Adrenal gland (tissue), 12 donors: ENCODE results near the gene ZDHHC4. TPM values are rescaled to one million over a fixed set of nuclear protein-coding genes. Genes with fewer than 3 reads are reported as not detected.
A peak's percentile ranks its signal among the peaks of the same experiment; 100 is the strongest.
"Not testable (repeated sequence)": the region's sequence is repeated elsewhere in the genome, so short reads cannot be mapped to it uniquely, and the experiment has no call there.

Experiments
- DNase-seq, 7 donors: peaks; one replicate each; pipeline ENCODE4 v3.0.0-alpha.2; 2019 to 2020
- H3K27ac ChIP-seq, 5 donors: fragments of 200-600 bp; sonication (generic) in 4 of 5; 1 replicate in 3 of 5; 2 replicates in 2 of 5; pipeline versions ENCODE4 v1.5.1 to v1.8.0; 2016 to 2020; ENCODE audit warnings: mild to moderate bottlenecking in 1 of 5
- H3K27me3 ChIP-seq: fragments of 200-600 bp; 2 replicates; pipeline ENCODE4 v1.8.0; 2021
- H3K36me3 ChIP-seq, 2 donors: fragments of 200-600 bp; replicated peaks in 1 of 2; 1 replicate in 1 of 2; 2 replicates in 1 of 2; pipeline versions ENCODE4 v1.5.1 to v1.8.0; 2018 to 2022
- H3K4me1 ChIP-seq, 2 donors: fragments of 200-600 bp; replicated peaks in 1 of 2; 1 replicate in 1 of 2; 2 replicates in 1 of 2; pipeline versions ENCODE4 v1.5.1 to v1.8.0; 2018 to 2021
- H3K4me3 ChIP-seq, 4 donors: fragments of 200-600 bp; sonication (generic) in 3 of 4; one replicate each; pipeline ENCODE4 v1.5.1; 2016 to 2018
- H3K9me3 ChIP-seq, 3 donors: fragments of 200-600 bp; sonication (generic) in 1 of 3; replicated peaks in 1 of 3; 1 replicate in 2 of 3; 2 replicates in 1 of 3; pipeline versions ENCODE4 v1.5.1 to v1.8.0; 2016 to 2021
- CTCF ChIP-seq, 6 experiments: fragments of 450-650 bp in 4 of 6; fragments of 200-600 bp in 2 of 6; sonication (generic) in 1 of 6; IDR thresholded peaks; 1 replicate in 5 of 6; 2 replicates in 1 of 6; pipeline versions ENCODE4 v1.5.1 to v1.8.0; 2016 to 2021; ENCODE audit warnings: antibody characterized with exemption in 6 of 6, mild to moderate bottlenecking in 2 of 6, moderate library complexity in 1 of 6
- POLR2A ChIP-seq, 2 donors: fragments of 450-650 bp; IDR thresholded peaks; one replicate each; pipeline ENCODE4 v1.6.1; 2017; ENCODE audit warnings: antibody characterized with exemption in 2 of 2, mild to moderate bottlenecking in 2 of 2, moderate library complexity in 1 of 2
- WGBS, 4 donors: extraction: QIAGEN DNeasy Blood & Tissue Kit in 2 of 4; methylation state at CpG; one replicate each; pipeline versions ENCODE4 v1.1.5 to v1.1.7; 2013 to 2017; 5-methylcytosine and 5-hydroxymethylcytosine counted together
- intact Hi-C, 2 donors: fragments of 100-400 bp; cut with DNase I; formaldehyde crosslinking; loops; one replicate each; pipeline versions ENCODE4 v1.14.1 to v1.15.0; 2022 to 2023
- polyA plus RNA-seq, 3 donors: library from polyadenylated mRNA; stranded (reverse); fragments of 200-250 nt in 2 of 3; fragments of 350-450 nt in 1 of 3; fragmentation: Illumina TruSeq in 1 of 3; extraction: RNeasy Lipid Tissue Mini Kit (QIAGEN cat#74804) in 1 of 3; gene quantifications; one replicate each; pipeline ENCODE4 v1.2.3, GENCODE V29; 2013 to 2014
- total RNA-seq, 9 donors: library from RNA; depleted of rRNA in 4 of 9; stranded (reverse); fragments of >200 nt in 4 of 9; fragments of 120-200 nt in 1 of 9; fragmentation: NEBNext Ultra II Directional in 1 of 9; extraction: Animal tissue kit (Norgen Biotek cat#: 25700) in 1 of 9; gene quantifications; one replicate each; pipeline versions ENCODE4 v1.1.0 to v1.2.4, GENCODE V29; 2013 to 2023
- donor health status: healthy with polysubstance abuse.
- donor health status: Bipolar disorder and iron deficiency.
- donor health status: DM: yes; HTN: yes; CAD: no.
- donor health status: DM: no; HTN: no; CAD: no.
- donor health status: DM: no; HTN: no; CAD: no.
- donor health status: DM: yes; HTN: yes; CAD: no.

ZDHHC4 gene
- total and polyA plus RNA-seq, 12 donors = 38.5 to 115 (median 70.4) TPM

DNA sequence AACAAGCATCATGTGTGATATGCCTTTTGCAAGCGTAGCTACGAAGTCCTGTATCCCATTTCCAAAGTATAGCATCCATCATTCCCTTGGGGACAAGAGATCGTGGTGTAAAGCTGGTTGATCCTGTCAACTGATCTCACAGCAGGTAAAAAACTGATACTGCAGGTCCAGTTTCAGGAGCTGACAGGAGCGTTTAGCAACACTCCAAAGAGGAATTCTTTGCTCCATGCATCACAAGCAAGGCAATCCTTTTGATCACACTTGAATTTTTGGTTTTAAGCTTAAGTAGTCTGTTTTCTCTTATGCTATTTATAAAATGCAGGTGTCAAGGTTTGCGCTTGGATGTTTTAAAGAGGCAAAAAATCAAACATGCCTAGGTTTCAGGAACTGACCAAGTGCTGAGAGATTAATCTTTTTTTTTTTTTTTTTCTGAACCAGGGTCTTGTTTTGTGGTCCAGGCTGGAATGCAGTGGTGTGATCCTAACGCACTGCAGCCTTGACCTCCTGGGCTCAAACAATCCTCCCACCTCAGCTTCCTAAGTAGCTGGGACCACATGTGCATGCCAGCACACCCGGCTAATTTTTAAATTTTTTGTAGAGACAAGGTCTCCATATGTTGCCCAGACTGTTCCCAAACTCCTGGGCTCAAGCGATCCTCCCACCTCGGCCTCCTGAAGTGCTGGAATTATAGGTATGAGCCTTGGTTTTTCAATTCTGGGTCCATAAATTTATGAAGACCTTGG, 1.8 kb upstream of the ZDHHC4 start:
- DNase-seq = no peak
- intact Hi-C loops = no loop called here
- 71 to 79% (median 74%) methylated on average over 9 of the region's 9 CpGs for WGBS, 4 donors
- TF ChIP-seq CTCF (IDR thresholded peaks at IDR 0.05) = no peak
- TF ChIP-seq POLR2A (IDR thresholded peaks at IDR 0.05) = no peak
- no peaks in the 10 kb centered on the region for H3K27me3 ChIP-seq
- no peak overlapping the region for H3K4me3 ChIP-seq
- H3K9me3 ChIP-seq = no peaks in the 10 kb centered on the region
- H3K27ac ChIP-seq = no peak overlapping the region
- H3K36me3 ChIP-seq = no peaks in the 10 kb centered on the region
- H3K4me1 ChIP-seq = peaks cover 3 to 8% of the 10 kb centered on the region in 2 donors

DNA sequence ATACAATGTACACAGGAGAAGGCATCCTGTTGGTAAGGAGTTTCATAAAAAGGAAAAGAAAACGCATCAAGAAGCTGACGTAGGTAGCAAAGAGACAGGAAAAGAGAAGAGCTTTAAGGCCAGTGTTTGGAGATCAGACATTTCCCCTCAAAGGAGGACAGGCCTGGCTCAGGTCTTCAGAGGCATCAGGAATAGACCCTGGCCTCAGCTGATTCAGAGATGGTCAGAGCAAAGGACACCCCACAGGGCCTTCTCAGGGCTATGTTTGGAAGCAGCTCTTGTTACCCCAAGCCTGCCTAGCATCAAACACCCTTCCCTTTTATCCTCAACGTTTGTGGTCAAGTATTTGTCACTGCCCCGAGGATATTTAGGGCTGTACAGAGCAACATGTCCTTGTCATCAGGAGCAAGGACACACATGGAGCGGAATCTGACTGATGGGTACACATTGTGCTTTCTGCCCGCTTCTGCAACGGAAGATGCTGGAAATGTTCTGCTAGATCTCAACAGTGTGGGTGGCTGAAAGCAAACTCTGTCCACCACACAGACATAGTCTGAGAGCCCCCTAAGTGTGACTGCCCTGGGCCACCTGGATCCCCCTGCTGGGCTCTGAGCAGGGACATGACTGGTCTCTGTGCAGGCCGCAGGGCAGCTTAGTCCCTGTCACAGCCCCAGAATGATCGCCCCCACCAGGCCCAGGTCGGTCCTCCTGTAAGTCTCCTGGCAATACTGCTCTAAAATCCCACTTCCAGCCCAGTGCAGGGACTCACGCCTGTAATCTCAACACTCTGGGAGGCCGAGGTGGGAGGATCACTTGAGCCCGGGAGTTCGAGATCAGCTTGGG, 1.0 kb upstream of the ZDHHC4 start:
- H3K36me3 ChIP-seq = peaks cover 0 to 7% of the 10 kb centered on the region in 2 donors
- H3K27me3 ChIP-seq = no peaks in the 10 kb centered on the region
- no peak overlapping the region for H3K27ac ChIP-seq
- TF ChIP-seq POLR2A (IDR thresholded peaks at IDR 0.05) (no peak), CTCF (IDR thresholded peaks at IDR 0.05) (no peak)
- intact Hi-C loops = no loop called here
- H3K4me3 ChIP-seq = peak overlapping the region in 2 of 4 donors; percentile 69 to 93
- H3K9me3 ChIP-seq = no peaks in the 10 kb centered on the region
- WGBS, 4 donors = 56 to 59% (median 58%) methylated on average over 9 to 14 of the region's 14 CpGs
- H3K4me1 ChIP-seq = peaks cover 3 to 8% of the 10 kb centered on the region in 2 donors
- peak in 1 of 7 donors; percentile 59 for DNase-seq

GRCh38 chr7:6576867-6577368, 336 bp upstream of the ZDHHC4 start:
- Histone ChIP-seq H3K27ac (peak overlapping the region in 4 of 5 donors; percentile 84 to 96 (median 90)), H3K36me3 (peaks cover 0 to 13% of the 10 kb centered on the region in 2 donors), H3K4me3 (peak overlapping the region in 2 of 4 donors; percentile 69 to 93)
- WGBS, 4 donors = 10 to 14% (median 11%) methylated on average over 13 to 14 of the region's 14 CpGs
- H3K4me1 ChIP-seq, H3K27me3 ChIP-seq, intact Hi-C loops, DNase-seq, H3K9me3 ChIP-seq: not testable (repeated sequence)

- Histone ChIP-seq H3K4me3 (peak overlapping the region in 2 of 4 donors; percentile 69 to 93), H3K27me3 (no peaks in the 10 kb centered on the region), H3K4me1 (peaks cover 3 to 8% of the 10 kb centered on the region in 2 donors), H3K27ac (peak overlapping the region in 4 of 5 donors; percentile 84 to 96 (median 90)), H3K36me3 (peaks cover 0 to 28% of the 10 kb centered on the region in 2 donors), H3K9me3 (no peaks in the 10 kb centered on the region)
- WGBS, 4 donors = 81 to 88% (median 87%) methylated on average over 14 to 18 of the region's 18 CpGs
- peak in 1 of 7 donors; percentile 13 for DNase-seq
- TF ChIP-seq CTCF (IDR thresholded peaks at IDR 0.05) (no peak), POLR2A (IDR thresholded peaks at IDR 0.05) (no peak)
- intact Hi-C loops = no loop called here
Observed at GRCh38 chr7:6578114-6579084, 1.1 kb downstream of the ZDHHC4 start.
